ENCODE data around the gene GTF3A.
"Not testable (repeated sequence)": the region's sequence is repeated elsewhere in the genome, so short reads cannot be mapped to it uniquely, and the experiment has no call there.

The GTF3A gene

DNA sequence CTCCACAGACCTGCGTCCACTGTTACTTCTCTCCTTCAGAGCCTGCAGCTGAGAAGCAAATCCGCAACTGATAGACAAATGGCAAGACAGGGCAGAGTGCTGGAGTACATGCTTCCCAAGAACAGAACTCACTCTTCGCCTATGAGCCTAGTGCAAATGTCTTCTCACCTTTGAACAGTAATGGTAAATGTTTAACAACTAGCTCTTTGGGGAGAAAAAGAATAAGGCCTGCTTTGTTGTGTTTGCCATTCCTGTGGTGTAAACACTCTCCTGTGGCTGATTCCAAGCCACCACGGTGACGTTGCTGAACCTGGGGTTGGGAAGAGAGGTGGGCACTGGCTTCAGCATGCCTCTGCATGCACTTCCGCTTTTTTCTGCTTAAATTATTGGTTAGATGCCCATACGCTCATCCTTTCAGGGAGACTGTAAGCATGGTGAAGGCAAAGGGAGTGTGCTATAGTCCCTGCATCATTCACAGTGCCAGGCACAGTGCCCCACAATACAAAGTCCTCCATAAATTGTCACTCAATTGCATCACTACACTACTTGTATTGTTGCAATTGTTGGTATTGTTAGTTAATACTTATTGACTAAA is 28.1 kb upstream of the GTF3A start:
- Mint-ChIP-seq H3K27ac (no peak overlapping the region), H3K4me1 (ENCODE audit: low read depth) (peaks cover 12% of the 10 kb centered on the region), H3K27me3 (no peaks in the 10 kb centered on the region), H3K36me3 (ENCODE audit: low read depth) (no peaks in the 10 kb centered on the region), H3K9me3 (no peaks in the 10 kb centered on the region), H3K4me3 (no peak overlapping the region)
- intact Hi-C loops (cut with micrococcal nuclease), result no loop called here

GRCh38 chr13:27398360-27398759 is 26.1 kb upstream of the GTF3A start:
- no peaks in the 10 kb centered on the region for H3K9me3 Mint-ChIP-seq
- peaks cover 11% of the 10 kb centered on the region for H3K4me1 Mint-ChIP-seq (ENCODE audit: low read depth)
- H3K36me3 Mint-ChIP-seq (ENCODE audit: low read depth), result no peaks in the 10 kb centered on the region
- H3K4me3 Mint-ChIP-seq, result no peak overlapping the region
- H3K27me3 Mint-ChIP-seq, result no peaks in the 10 kb centered on the region
- intact Hi-C loops (cut with micrococcal nuclease), result no loop called here
- H3K27ac Mint-ChIP-seq, result no peak overlapping the region

DNA sequence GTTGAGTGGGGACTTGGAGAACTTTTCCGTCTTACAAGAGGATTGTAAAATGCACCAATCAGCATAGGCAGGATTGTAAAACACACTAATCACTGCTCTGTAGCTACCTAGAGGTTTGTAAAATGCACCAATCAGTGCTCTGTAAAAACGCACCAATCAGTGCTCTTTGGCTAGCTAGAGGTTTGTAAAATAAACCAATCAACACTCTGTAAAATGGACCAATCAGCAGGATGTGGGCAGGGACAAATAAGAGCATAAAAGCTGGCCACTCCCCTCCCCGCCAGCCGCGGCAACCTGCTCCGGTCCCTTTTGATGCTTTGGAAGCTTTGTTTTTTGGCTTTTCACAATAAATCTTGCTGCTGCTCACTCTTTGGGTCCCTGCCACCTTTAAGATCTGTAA is 24.0 kb upstream of the GTF3A start:
- intact Hi-C loops (cut with micrococcal nuclease); H3K27me3 Mint-ChIP-seq; H3K36me3 Mint-ChIP-seq (ENCODE audit: low read depth); H3K9me3 Mint-ChIP-seq; H3K4me3 Mint-ChIP-seq: not testable (repeated sequence)
- Mint-ChIP-seq H3K27ac (peak overlapping the region; percentile 32), H3K4me1 (ENCODE audit: low read depth) (peaks cover 15% of the 10 kb centered on the region)

- H3K27ac Mint-ChIP-seq, result peak overlapping the region; percentile 32
- H3K4me3 Mint-ChIP-seq, result no peak overlapping the region
- intact Hi-C loops (cut with micrococcal nuclease), result no loop called here
- H3K9me3 Mint-ChIP-seq, result no peaks in the 10 kb centered on the region
- H3K27me3 Mint-ChIP-seq, result no peaks in the 10 kb centered on the region
- H3K36me3 Mint-ChIP-seq (ENCODE audit: low read depth), result no peaks in the 10 kb centered on the region
- H3K4me1 Mint-ChIP-seq (ENCODE audit: low read depth), result peaks cover 15% of the 10 kb centered on the region
Measured at GRCh38 chr13:27401210-27401609, 23.2 kb upstream of the GTF3A start.

DNA sequence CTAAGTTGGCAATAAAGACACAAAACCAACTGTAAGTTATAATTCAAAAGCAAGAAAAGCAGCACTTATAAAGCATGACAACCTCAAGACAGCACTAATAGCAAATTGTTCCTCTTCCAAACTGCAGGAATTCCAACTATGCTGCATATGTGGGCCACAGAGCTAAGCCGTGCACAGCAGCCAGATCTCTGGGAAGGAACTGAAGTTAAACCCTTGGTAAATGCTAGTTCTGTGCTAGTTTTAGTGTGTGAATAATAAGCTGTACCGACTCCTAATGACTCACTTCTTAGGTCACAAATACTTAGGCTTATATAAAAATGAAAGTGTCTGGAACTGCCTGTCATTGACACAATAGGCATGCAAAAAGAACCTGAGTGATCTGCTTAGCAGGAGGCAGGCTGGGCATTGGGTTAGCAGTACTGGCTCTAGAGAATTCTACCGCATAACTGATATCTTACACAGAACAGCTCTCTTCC is 21.2 kb upstream of the GTF3A start:
- peaks cover 15% of the 10 kb centered on the region for H3K4me1 Mint-ChIP-seq (ENCODE audit: low read depth)
- H3K27me3 Mint-ChIP-seq, result no peaks in the 10 kb centered on the region
- intact Hi-C loops (cut with micrococcal nuclease), result no loop called here
- H3K4me3 Mint-ChIP-seq, result no peak overlapping the region
- no peaks in the 10 kb centered on the region for H3K9me3 Mint-ChIP-seq
- H3K27ac Mint-ChIP-seq, result no peak overlapping the region
- no peaks in the 10 kb centered on the region for H3K36me3 Mint-ChIP-seq (ENCODE audit: low read depth)

DNA sequence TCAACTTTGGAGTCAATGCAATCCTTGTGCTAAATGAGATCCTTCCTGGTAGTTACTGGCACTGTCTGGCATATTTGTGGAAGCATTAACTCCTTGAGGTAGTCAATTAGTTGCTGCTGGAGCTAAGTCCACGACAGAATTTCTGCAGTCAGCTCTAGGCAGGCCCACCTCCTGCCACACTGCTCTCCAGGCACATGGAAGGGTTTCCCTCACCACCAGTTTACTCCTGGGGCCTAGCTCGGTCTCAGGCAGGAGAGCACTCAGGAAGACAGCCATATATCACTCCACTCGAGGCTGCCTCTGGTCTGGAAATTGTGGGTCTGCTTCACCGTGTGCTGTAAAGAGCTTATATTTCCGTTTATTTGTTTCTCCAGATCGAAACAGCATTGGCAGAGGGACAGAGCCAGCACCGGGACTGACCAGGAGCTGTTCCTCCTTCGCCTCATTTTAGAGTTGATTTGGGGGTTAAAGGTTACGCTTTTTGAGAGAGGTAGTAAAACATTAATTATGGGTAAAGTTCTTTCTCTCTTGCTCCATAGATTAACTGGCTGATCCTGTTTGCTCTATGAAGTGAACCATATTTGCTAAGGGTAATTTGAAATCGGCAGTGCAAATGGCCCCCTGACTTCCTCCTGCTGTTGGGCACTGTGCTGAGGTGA is 20.6 kb upstream of the GTF3A start:
- Mint-ChIP-seq H3K27ac (no peak overlapping the region), H3K4me3 (no peak overlapping the region), H3K9me3 (no peaks in the 10 kb centered on the region), H3K27me3 (no peaks in the 10 kb centered on the region), H3K4me1 (ENCODE audit: low read depth) (peaks cover 15% of the 10 kb centered on the region), H3K36me3 (ENCODE audit: low read depth) (no peaks in the 10 kb centered on the region)
- intact Hi-C loops (cut with micrococcal nuclease), result no loop called here

- Mint-ChIP-seq H3K36me3 (ENCODE audit: low read depth) (no peaks in the 10 kb centered on the region), H3K4me1 (ENCODE audit: low read depth) (peaks cover 15% of the 10 kb centered on the region), H3K27ac (no peak overlapping the region), H3K9me3 (no peaks in the 10 kb centered on the region), H3K27me3 (peaks cover 2% of the 10 kb centered on the region), H3K4me3 (no peak overlapping the region)
- intact Hi-C loops (cut with micrococcal nuclease), result no loop called here
Measured at GRCh38 chr13:27404680-27405079, 19.7 kb upstream of the GTF3A start.

GRCh38 chr13:27405546-27406134 is 18.8 kb upstream of the GTF3A start:
- Mint-ChIP-seq H3K27me3 (peaks cover 2% of the 10 kb centered on the region), H3K9me3 (no peaks in the 10 kb centered on the region), H3K4me3 (no peak overlapping the region), H3K36me3 (ENCODE audit: low read depth) (no peaks in the 10 kb centered on the region), H3K4me1 (ENCODE audit: low read depth) (peaks cover 14% of the 10 kb centered on the region), H3K27ac (no peak overlapping the region)
- intact Hi-C loops (cut with micrococcal nuclease), result no loop called here

DNA sequence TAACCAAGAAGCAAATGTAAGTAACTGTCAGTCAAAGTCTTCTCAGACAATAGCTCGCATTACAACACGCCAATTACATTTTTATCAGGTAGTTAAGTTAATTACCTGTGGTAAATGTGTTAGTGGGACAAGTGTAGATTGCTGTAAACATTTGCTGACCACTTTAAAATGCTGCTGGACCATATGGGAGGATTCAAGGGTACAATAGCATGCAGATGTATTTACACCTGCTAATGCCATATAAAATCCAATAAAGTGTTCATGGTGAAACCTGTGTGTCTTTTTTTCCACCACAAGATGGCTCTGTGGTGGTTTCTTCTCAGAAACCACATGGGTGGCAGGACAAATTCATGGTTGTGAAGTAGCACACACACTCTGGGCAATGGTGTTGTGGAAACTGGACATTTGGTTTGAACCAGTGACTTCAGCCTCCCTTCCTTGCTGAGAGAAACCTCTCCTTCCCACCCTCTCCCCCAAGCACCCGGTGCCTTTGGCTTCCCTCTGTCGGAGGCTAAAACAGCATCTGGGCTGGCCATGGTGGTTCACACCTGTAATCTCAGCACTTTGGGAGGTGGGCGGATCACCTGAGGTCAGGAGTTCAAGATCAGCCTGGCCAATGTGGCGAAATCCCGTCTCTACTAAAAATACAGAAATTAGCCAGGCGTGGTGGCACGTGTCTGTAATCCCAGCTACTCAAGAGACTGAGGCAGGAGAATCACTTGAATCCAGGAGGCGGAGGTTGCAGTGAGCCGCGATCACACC is 18.1 kb upstream of the GTF3A start:
- intact Hi-C loops (cut with micrococcal nuclease), result no loop called here
- peaks cover 7% of the 10 kb centered on the region for H3K4me1 Mint-ChIP-seq (ENCODE audit: low read depth)

GRCh38 chr13:27408074-27408473 is 16.3 kb upstream of the GTF3A start:
- Mint-ChIP-seq H3K27me3 (peaks cover 2% of the 10 kb centered on the region), H3K4me3 (no peak overlapping the region), H3K27ac (no peak overlapping the region), H3K4me1 (ENCODE audit: low read depth) (peaks cover 4% of the 10 kb centered on the region), H3K9me3 (no peaks in the 10 kb centered on the region), H3K36me3 (ENCODE audit: low read depth) (no peaks in the 10 kb centered on the region)
- intact Hi-C loops (cut with micrococcal nuclease), result no loop called here

More for the DNA sequence above, 18.1 kb upstream of the GTF3A start:
- Mint-ChIP-seq H3K27me3 (peaks cover 2% of the 10 kb centered on the region), H3K9me3 (no peaks in the 10 kb centered on the region), H3K36me3 (ENCODE audit: low read depth) (no peaks in the 10 kb centered on the region), H3K4me3 (no peak overlapping the region), H3K27ac (no peak overlapping the region)

DNA sequence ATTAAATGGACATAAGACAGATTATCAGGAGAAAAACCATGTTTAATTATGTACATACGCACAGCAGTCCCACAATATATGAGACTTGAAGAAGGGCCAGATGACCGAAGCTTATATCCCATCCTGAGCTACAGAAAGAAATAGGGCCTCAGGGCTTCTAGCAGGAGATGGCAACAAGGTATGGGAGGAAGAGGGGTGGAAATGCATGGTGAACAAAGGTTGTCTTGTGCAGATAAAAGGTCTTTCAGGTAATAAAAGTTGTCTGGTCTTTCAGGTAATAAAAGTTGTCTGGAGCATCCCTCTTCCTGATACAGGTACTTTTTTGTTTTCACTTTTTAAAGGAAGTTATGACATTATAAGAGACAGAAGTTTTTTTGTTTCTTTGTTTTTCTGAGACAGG is 15.4 kb upstream of the GTF3A start:
- no peak overlapping the region for H3K27ac Mint-ChIP-seq
- peaks cover under 1% of the 10 kb centered on the region for H3K4me1 Mint-ChIP-seq (ENCODE audit: low read depth)
- H3K9me3 Mint-ChIP-seq, result no peaks in the 10 kb centered on the region
- H3K36me3 Mint-ChIP-seq (ENCODE audit: low read depth), result no peaks in the 10 kb centered on the region
- H3K27me3 Mint-ChIP-seq, result peaks cover 2% of the 10 kb centered on the region
- H3K4me3 Mint-ChIP-seq, result no peak overlapping the region
- intact Hi-C loops (cut with micrococcal nuclease), result no loop called here

DNA sequence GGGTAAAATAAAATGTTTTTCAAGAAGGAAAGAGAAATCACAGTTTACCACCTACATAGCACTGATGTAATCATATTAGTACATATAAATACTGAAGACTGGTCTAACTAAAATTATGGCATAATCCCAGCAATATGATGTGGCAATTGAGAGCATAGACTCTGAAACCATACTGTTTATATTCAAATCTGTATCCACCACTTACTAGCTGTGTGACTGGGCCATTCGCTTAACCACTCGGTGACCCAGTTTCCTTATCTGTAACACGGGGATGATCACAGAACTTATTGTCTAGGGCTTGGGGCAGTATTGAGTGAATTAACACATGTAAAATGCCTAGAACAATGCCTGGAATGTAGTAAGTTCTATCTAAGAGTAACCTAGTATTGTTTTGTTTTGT is 13.1 kb upstream of the GTF3A start:
- Mint-ChIP-seq H3K4me1 (ENCODE audit: low read depth) (peaks cover 7% of the 10 kb centered on the region), H3K27ac (no peak overlapping the region), H3K4me3 (no peak overlapping the region), H3K36me3 (ENCODE audit: low read depth) (no peaks in the 10 kb centered on the region), H3K9me3 (no peaks in the 10 kb centered on the region), H3K27me3 (peaks cover 5% of the 10 kb centered on the region)
- intact Hi-C loops (cut with micrococcal nuclease), result no loop called here

DNA sequence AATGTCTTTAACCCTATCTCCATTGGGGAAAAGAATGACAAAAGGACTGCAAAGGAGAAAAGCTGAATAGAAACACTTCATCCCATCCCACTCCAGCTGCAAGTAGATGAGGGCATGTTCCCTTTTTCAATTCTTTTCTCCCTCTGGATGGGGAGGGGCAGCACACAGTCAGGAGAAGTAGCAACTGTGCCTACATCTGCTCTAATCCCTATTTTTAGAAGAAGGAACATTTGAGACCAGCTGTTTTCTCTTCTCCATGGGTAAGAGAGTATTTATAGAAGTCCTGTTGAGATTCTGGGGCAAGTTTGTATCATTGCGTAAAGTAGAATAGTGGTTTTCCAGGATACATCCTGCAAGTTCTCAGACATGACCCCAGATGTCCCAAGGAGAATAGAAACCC is 9.3 kb upstream of the GTF3A start:
- H3K36me3 Mint-ChIP-seq (ENCODE audit: low read depth), result no peaks in the 10 kb centered on the region
- intact Hi-C loops (cut with micrococcal nuclease), result no loop called here
- peaks cover 3% of the 10 kb centered on the region for H3K27me3 Mint-ChIP-seq
- no peak overlapping the region for H3K27ac Mint-ChIP-seq
- H3K9me3 Mint-ChIP-seq, result no peaks in the 10 kb centered on the region
- H3K4me3 Mint-ChIP-seq, result no peak overlapping the region
- peaks cover 7% of the 10 kb centered on the region for H3K4me1 Mint-ChIP-seq (ENCODE audit: low read depth)

DNA sequence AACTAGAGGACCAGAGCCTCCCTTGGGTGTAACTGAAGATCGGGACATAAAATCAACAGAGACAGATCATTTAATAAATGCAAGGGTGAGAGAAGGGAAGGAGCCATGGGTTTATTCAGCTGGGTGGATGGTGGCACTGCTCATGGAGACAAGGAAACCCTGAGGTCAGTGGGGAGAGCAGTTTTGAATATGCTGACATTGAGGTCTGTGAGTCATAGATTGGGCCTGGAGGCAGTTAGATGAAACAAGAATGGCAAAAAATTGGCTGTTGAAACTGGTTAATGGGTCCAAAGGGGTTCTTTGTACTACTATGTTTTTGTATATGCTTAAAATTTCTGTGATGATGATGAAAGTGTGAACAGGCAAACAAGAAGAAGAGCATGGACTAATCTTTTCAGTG is 5.1 kb upstream of the GTF3A start:
- H3K4me3 Mint-ChIP-seq, result no peak overlapping the region
- H3K27me3 Mint-ChIP-seq, result peaks cover 3% of the 10 kb centered on the region
- H3K4me1 Mint-ChIP-seq (ENCODE audit: low read depth), result peaks cover 7% of the 10 kb centered on the region
- H3K9me3 Mint-ChIP-seq, result no peaks in the 10 kb centered on the region
- intact Hi-C loops (cut with micrococcal nuclease), result no loop called here
- H3K36me3 Mint-ChIP-seq (ENCODE audit: low read depth), result no peaks in the 10 kb centered on the region
- no peak overlapping the region for H3K27ac Mint-ChIP-seq
